Activated CD8-positive, alpha-beta T cell treated with anti-CD3 and anti-CD28 coated beads, Interleukin-2, amount 10 ng/mL, durations not matched to agents 7 days and 5 days (primary cell): ENCODE measurements around the gene ZNF792. TPM values are rescaled to one million over a fixed set of nuclear protein-coding genes. Genes with fewer than 3 reads are reported as not detected.
A peak's percentile ranks its signal among the peaks of the same experiment; 100 is the strongest.
"Not testable (repeated sequence)": the region's sequence is repeated elsewhere in the genome, so short reads cannot be mapped to it uniquely, and the experiment has no call there.

ENCODE experiments used
- ATAC-seq: fragments of 150-1000 bp; cut with Tn5 transposase; one replicate; pipeline ENCODE4 v1.10.0; 2021; ENCODE audit warnings: moderate library complexity
- CTCF ChIA-PET: fragments of 350-600 bp; sonication (Branson Sonifier 250); formaldehyde crosslinking; loops from one replicate; lab custom pipeline; 2021; ENCODE audit warnings: antibody characterized with exemption; lab: Charles Lee
- POLR2A ChIA-PET: fragments of 350-600 bp; sonication (Branson Sonifier 250); formaldehyde crosslinking; loops from one replicate; lab custom pipeline; 2021; ENCODE audit warnings: antibody characterized with exemption; lab: Charles Lee
- DNase-seq: peaks from one replicate; pipeline ENCODE4 v3.0.0-alpha.2; 2020
- H3K27ac Mint-ChIP-seq: one replicate; pipeline ENCODE4 v1.8.0; 2021; ENCODE audit warnings: mild to moderate bottlenecking, mixed read lengths
- H3K27me3 Mint-ChIP-seq: one replicate; pipeline ENCODE4 v1.8.0; 2021; ENCODE audit warnings: low read depth, mixed read lengths
- H3K36me3 Mint-ChIP-seq: one replicate; pipeline ENCODE4 v1.8.0; 2021; ENCODE audit warnings: low read depth, mixed read lengths
- H3K4me1 Mint-ChIP-seq: one replicate; pipeline ENCODE4 v1.8.0; 2021; ENCODE audit warnings: low read depth, mixed read lengths
- H3K4me3 Mint-ChIP-seq: one replicate; pipeline ENCODE4 v1.8.0; 2021; ENCODE audit warnings: mild to moderate bottlenecking, mixed read lengths
- H3K9me3 Mint-ChIP-seq: one replicate; pipeline ENCODE4 v1.8.0; 2022; ENCODE audit warnings: mixed read lengths; ENCODE audit not compliant: insufficient read depth
- total RNA-seq, 2 experiments: library from RNA; stranded (reverse); gene quantifications; one replicate each; pipeline ENCODE4 v1.2.3, GENCODE V29; 2021

Gene ZNF792
- total RNA-seq, 2 experiments from 2014 or later: 13.7 to 14.2 TPM

DNA sequence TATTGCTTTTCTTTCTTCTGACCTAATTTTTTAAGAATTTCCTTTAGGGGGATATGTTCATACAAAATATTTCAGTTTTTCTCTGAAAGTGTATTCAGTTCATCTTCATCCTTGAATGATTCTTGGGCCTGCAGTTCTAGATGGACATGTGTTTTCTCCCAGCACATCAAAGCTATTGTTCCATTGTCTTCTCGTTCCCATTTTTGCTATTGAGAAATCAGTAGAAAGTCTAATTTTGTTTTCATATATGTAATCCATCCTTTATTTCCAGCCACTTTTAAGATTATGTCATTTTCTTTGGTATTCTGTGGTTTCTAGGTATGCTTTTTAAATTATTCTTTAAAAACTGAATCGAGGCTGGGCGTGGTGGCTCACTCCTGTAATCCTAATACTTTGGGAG, 20.3 kb upstream of the ZNF792 start:
- H3K27me3 Mint-ChIP-seq: peaks cover 2% of the 10 kb centered on the region
- peaks cover 10% of the 10 kb centered on the region for H3K4me1 Mint-ChIP-seq
- ATAC-seq (no peak), DNase-seq (no peak)
- POLR2A ChIA-PET: interaction anchor here (1.4 to 3.0 kb wide), 2 partner anchors 16 to 30 kb away, joined by 4 to 12 read pairs; partner anchors contain the start of gene GRAMD1A
- CTCF ChIA-PET: interaction anchor here (0.9 to 4.3 kb wide), 3 partner anchors 11 to 60 kb away, joined by 3 to 24 read pairs (median 6); partner anchors contain the start of gene GRAMD1A
- H3K36me3 Mint-ChIP-seq: peaks cover 2% of the 10 kb centered on the region
- H3K4me3 Mint-ChIP-seq: no peak overlapping the region
- no peak overlapping the region for H3K27ac Mint-ChIP-seq
- no peaks in the 10 kb centered on the region for H3K9me3 Mint-ChIP-seq

DNA sequence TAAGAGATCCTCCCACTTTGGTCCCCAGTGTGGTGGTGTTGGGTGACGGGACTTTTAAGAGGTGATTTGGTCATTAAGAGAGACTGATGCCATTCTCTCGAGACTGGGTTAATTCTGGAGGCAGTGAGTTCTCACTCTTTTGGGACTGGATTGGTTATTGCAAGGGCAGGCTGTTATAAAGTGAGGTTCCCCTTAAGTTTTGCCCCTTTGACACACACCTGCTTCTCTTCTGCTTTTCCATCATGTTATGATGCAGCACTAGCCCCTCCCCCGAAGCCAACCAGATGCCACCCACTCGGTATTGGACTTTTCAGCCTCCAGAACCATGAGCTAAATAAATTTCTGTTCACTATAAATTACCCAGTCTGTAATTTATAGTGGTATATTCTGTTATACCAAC, 19.8 kb upstream of the ZNF792 start:
- no peak for DNase-seq
- H3K36me3 Mint-ChIP-seq: peaks cover 2% of the 10 kb centered on the region
- ChIA-PET POLR2A (interaction anchor here (1.4 kb wide), 1 partner anchor 17 kb away, joined by 4 read pairs; the partner anchor contains the start of gene GRAMD1A), CTCF (interaction anchor here (0.9 to 4.3 kb wide), 3 partner anchors 11 to 60 kb away, joined by 3 to 24 read pairs (median 6); partner anchors contain the start of gene GRAMD1A)
- H3K27ac Mint-ChIP-seq: no peak overlapping the region
- H3K4me1 Mint-ChIP-seq: peaks cover 10% of the 10 kb centered on the region
- no peaks in the 10 kb centered on the region for H3K9me3 Mint-ChIP-seq
- no peak for ATAC-seq
- no peak overlapping the region for H3K4me3 Mint-ChIP-seq
- peaks cover 2% of the 10 kb centered on the region for H3K27me3 Mint-ChIP-seq

DNA sequence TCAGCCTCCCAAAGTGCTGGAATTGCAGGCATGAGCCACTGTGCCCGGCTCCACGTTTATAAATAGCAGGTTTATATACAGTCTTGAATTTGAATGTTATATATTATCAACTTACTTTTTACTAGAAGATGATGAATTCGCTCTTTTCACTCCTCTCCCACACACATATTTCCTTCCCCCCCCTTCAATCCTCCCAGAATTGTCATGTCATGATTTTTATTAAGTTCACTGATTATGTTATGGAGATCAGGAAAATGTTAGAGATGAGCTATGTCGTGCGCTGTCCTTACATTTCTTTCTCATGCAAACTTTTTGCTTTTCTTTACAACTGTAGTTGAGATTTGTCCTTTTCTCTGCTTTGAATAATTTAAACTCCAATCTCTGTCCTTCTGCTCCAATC, 18.2 kb upstream of the ZNF792 start:
- H3K4me1 Mint-ChIP-seq: peaks cover 10% of the 10 kb centered on the region
- ATAC-seq (no peak), DNase-seq (no peak)
- no peak overlapping the region for H3K4me3 Mint-ChIP-seq
- H3K27ac Mint-ChIP-seq: no peak overlapping the region
- H3K9me3 Mint-ChIP-seq: no peaks in the 10 kb centered on the region
- ChIA-PET CTCF (interaction anchor here (1.0 to 4.3 kb wide), 2 partner anchors 9 to 31 kb away, joined by 3 to 24 read pairs; no protein-coding TSS in a partner anchor), POLR2A (no interaction called here)
- peaks cover 2% of the 10 kb centered on the region for H3K27me3 Mint-ChIP-seq
- H3K36me3 Mint-ChIP-seq: peaks cover 2% of the 10 kb centered on the region

DNA sequence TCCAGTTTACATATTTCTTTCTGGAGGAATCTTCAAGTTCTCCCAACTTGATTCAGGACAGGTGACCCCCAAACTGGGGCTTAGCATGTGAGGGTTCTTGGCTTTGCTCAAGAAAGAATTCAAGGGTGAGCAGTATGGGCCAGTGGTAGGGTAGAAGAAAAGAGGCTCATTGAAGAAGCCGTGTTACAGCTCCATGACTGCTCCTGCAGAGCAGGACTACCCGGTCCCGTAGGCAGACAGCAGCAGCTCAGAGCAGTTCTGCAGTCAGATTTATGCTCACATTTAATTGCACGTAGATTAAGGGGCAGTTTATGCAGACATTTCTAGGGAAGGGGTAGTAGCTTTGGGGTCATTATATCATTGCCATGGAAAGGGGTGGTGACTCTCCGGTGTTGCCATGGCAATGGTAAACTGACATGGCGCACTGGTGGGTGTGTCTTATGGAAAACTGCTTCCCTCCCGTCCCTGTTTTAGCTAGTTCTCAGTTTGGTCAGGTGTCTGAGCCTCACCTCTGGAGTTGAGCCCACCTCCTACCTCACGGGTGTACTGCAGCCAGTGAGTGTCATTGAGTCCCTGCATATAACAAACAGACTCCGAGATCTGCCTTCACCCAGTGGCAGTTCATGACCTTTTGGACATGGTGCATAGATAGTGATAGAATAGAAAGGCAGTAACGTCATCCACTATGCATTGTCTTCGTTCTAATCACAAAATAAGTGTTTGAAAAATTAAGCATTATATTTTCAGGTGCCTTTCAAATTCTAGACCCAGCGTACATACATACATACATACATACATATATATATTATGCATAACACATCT, 16.0 kb upstream of the ZNF792 start:
- Mint-ChIP-seq H3K4me1 (peaks cover 4% of the 10 kb centered on the region), H3K36me3 (peaks cover 4% of the 10 kb centered on the region), H3K27me3 (peaks cover 2% of the 10 kb centered on the region), H3K4me3 (no peak overlapping the region), H3K9me3 (no peaks in the 10 kb centered on the region), H3K27ac (no peak overlapping the region)
- CTCF ChIA-PET: interaction anchor here (1.8 to 4.2 kb wide), 2 partner anchors 21 to 33 kb away, joined by 4 to 13 read pairs; no protein-coding TSS in a partner anchor
- ATAC-seq (no peak), DNase-seq (no peak)
- POLR2A ChIA-PET: no interaction called here

DNA sequence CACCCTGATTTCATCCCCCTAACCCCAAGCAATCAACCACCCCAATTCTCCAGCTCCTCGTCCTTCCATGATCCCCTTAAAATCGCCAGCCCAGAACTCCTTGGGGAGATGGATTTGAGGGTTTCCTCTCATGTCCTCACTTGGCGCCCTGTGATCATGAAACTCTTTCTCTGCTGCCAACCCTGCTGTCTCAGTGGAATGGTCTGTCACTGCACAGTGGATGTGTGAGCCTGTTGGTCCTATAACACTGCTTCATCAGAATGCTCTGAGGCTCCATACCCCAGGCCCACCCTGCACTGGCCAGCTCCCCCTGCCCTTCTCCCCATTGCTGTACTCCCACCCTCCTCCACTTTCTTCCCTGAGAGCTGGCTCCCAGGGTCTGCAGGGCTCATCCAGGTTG, 12.6 kb upstream of the ZNF792 start:
- H3K27me3 Mint-ChIP-seq: peaks cover 2% of the 10 kb centered on the region
- peaks cover 4% of the 10 kb centered on the region for H3K36me3 Mint-ChIP-seq
- H3K4me3 Mint-ChIP-seq: no peak overlapping the region
- peaks cover 22% of the 10 kb centered on the region for H3K4me1 Mint-ChIP-seq
- DNase-seq (no peak), ATAC-seq (no peak)
- POLR2A ChIA-PET: no interaction called here
- no peak overlapping the region for H3K27ac Mint-ChIP-seq
- no peaks in the 10 kb centered on the region for H3K9me3 Mint-ChIP-seq
- CTCF ChIA-PET: interaction anchor here (0.7 to 6.4 kb wide), 2 partner anchors 9 to 34 kb away, joined by 3 to 126 read pairs; no protein-coding TSS in a partner anchor

DNA sequence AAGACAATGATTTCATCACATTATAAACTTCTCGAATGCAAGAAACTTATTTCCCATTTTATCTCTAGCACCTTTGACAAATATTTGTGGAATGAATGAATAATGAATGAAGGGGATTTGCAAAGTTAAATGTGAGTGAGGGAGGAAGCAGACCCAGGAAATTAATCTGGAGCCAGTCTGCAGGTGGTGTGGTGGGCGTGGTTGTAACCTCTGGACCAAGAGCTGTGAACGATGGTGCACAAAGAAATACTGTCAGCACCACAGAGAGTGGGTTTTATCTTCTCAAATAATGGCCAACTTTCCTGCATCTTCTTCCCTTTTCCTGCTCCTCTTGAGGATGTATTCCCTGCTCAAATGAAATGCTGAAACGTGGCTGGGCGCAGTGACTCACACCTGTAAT, 11.0 kb upstream of the ZNF792 start:
- Mint-ChIP-seq H3K27me3 (peaks cover under 1% of the 10 kb centered on the region), H3K27ac (no peak overlapping the region), H3K4me3 (no peak overlapping the region), H3K4me1 (peaks cover 22% of the 10 kb centered on the region), H3K9me3 (no peaks in the 10 kb centered on the region), H3K36me3 (peaks cover 4% of the 10 kb centered on the region)
- no peak for DNase-seq
- ATAC-seq: no peak
- ChIA-PET POLR2A (interaction anchor here (0.7 kb wide), 1 partner anchor 52 kb away, joined by 3 read pairs; no protein-coding TSS in a partner anchor), CTCF (interaction anchor here (0.9 to 6.4 kb wide), 3 partner anchors 11 to 35 kb away, joined by 3 to 126 read pairs (median 9); no protein-coding TSS in a partner anchor)

DNA sequence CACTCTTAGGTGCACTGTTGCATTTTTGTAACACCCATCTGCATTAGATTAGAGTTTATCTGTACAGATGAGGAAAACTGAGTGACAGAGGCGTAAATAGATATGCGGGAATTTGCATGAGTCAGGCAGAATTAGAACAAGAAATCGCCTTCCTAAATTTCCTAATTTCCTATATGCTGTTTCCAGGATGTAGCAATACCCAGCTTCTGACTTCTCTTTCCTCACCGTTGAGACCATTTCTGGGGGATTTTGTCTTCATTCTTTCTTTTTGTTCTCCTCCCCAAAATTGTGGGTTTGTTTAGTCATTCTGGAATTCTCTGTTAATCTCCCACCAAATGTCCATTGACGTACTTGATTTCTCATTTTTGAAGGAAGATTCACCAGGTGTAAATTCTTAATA, 10.6 kb upstream of the ZNF792 start:
- Mint-ChIP-seq H3K4me3 (no peak overlapping the region), H3K9me3 (no peaks in the 10 kb centered on the region), H3K4me1 (peaks cover 22% of the 10 kb centered on the region), H3K36me3 (peaks cover 4% of the 10 kb centered on the region), H3K27me3 (no peaks in the 10 kb centered on the region), H3K27ac (no peak overlapping the region)
- CTCF ChIA-PET: interaction anchor here (0.9 to 6.4 kb wide), 5 partner anchors 11 to 69 kb away, joined by 3 to 126 read pairs (median 9); no protein-coding TSS in a partner anchor
- ATAC-seq (no peak), DNase-seq (no peak)
- POLR2A ChIA-PET: no interaction called here

DNA sequence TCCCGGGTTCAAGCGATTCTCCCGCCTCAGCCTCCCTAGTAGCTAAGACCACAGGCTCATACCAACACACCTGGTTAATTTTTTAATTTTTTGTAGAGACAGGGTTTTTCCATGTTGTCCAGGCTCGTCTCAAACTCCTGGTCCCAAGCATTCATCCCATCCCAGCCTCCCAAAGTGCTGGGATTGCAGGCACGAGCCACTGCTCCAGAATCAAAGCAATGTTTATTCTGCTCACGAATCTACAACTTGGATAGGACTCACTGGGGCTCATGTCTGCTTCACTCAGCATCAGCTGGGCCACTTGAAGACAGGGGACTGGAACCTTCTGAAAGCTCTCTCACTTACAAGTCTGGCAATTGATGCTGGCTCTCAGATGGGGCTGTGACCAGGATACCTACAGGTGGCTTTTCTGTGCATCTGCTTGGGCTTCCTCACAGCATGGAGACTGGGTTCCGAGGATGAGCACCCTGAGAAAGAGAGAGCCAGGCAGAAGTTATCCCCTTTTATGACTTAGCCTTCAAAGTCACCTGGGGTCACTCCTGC, 8.2 kb upstream of the ZNF792 start:
- Mint-ChIP-seq H3K27me3 (no peaks in the 10 kb centered on the region), H3K36me3 (peaks cover 6% of the 10 kb centered on the region), H3K27ac (no peak overlapping the region), H3K9me3 (peaks cover 11% of the 10 kb centered on the region), H3K4me3 (no peak overlapping the region), H3K4me1 (peaks cover 22% of the 10 kb centered on the region)
- POLR2A ChIA-PET: interaction anchor here (0.7 to 1.3 kb wide), 3 partner anchors 29 to 42 kb away, joined by 3 to 6 read pairs (median 4); no protein-coding TSS in a partner anchor
- CTCF ChIA-PET: interaction anchor here (0.8 to 6.4 kb wide), 15 partner anchors 10 to 75 kb away, joined by 3 to 126 read pairs (median 7); partner anchors contain the start of gene ZNF30
- no peak for ATAC-seq
- DNase-seq: no peak

DNA sequence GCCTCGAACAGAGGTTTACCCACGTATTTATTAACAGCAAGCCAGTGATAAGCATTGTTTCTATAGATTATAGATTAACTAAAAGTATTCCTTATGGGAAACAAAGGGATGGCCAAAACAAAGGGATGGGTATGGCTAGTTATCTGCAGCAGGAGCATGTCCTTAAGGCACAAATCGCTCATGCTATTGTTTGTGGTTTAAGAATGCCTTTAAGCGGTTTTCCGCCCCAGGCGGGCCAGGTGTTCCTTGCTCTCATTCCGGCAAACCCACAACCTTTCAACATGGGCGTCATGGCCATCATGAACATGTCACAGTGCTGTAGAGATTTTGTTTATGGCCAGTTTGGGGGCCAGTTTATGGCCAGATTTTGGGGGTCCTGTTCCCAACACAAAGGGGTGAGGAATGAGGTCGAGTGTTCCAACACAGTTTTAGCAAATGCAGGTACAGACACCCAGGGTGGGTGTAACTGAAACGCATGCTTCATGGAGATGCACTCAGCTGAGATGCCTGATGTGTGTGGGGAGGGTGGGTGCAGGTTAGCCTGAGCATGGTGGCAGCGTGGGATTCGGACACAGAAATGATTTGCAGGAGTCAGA, 6.3 kb upstream of the ZNF792 start:
- peaks cover 21% of the 10 kb centered on the region for H3K4me1 Mint-ChIP-seq
- ATAC-seq, H3K36me3 Mint-ChIP-seq, POLR2A ChIA-PET, H3K27ac Mint-ChIP-seq, H3K4me3 Mint-ChIP-seq, H3K27me3 Mint-ChIP-seq: not testable (repeated sequence)
- DNase-seq: peak; percentile 16
- peaks cover 21% of the 10 kb centered on the region for H3K9me3 Mint-ChIP-seq
- CTCF ChIA-PET: interaction anchor here (6.4 kb wide), 1 partner anchor 40 kb away, joined by 126 read pairs; no protein-coding TSS in a partner anchor

DNA sequence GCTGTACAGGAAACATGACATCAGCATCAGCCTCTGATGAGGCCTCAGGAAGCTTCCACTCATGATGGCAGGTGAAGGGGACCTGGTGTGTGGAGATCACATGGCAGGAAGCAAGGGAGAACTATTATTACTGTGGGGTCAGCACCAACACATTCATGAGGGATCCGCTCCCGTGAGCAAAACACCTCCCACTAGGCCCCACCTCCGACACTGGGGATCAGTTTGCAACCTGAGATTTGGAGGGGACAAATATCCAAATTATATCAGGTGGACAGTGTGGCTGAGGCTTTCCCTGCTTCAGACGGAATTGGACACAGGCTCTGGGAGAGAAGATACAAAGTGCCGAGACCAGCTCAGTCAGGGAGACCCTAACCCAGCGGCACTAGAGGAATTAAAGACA, 5.7 kb upstream of the ZNF792 start:
- H3K36me3 Mint-ChIP-seq: peaks cover 8% of the 10 kb centered on the region
- no peak overlapping the region for H3K4me3 Mint-ChIP-seq
- peaks cover 17% of the 10 kb centered on the region for H3K4me1 Mint-ChIP-seq
- DNase-seq: peak; percentile 9
- peaks cover 25% of the 10 kb centered on the region for H3K9me3 Mint-ChIP-seq
- ChIA-PET POLR2A (no interaction called here), CTCF (no interaction called here)
- H3K27ac Mint-ChIP-seq: no peak overlapping the region
- no peaks in the 10 kb centered on the region for H3K27me3 Mint-ChIP-seq
- no peak for ATAC-seq

DNA sequence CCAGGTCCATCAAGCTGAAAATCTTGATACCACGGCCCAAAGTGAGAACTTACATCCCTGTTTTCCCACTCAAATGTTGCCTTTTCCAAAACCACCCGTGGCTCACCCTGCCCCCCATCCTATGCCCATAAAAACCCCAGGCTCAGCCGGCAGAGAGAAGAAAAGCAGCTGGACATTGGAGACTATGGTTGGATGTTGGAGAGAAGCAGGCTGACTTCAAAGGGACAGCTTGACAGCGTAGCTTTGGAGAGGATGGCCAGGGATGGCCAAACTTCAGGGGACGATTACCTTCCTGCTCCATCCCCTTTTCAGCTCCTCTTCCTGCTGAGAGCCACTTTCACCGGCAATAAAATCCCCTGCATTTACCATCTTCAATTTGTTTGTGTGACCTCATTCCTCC, 3.5 kb upstream of the ZNF792 start:
- H3K27me3 Mint-ChIP-seq: no peaks in the 10 kb centered on the region
- H3K4me3 Mint-ChIP-seq: no peak overlapping the region

More for the DNA sequence above, 3.5 kb upstream of the ZNF792 start:
- CTCF ChIA-PET: interaction anchor here (0.8 to 1.8 kb wide), 4 partner anchors 18 to 77 kb away, joined by 3 to 5 read pairs (median 3); no protein-coding TSS in a partner anchor
- peaks cover 13% of the 10 kb centered on the region for H3K4me1 Mint-ChIP-seq
- peak; percentile 4 for DNase-seq
- H3K27ac Mint-ChIP-seq: no peak overlapping the region
- peaks cover 31% of the 10 kb centered on the region for H3K9me3 Mint-ChIP-seq
- no peak for ATAC-seq
- H3K36me3 Mint-ChIP-seq: peaks cover 16% of the 10 kb centered on the region
- POLR2A ChIA-PET: no interaction called here
